ENCODE measurements around the gene P4HA3.

GRCh38 chr11:74284466-74284865, 27.0 kb downstream of the P4HA3 start:
- TF ChIP-seq CTCF (IDR thresholded peaks at IDR 0.05; ENCODE audit: low read depth, low read length) (no peak), EZH2phosphoT487 (IDR thresholded peaks at IDR 0.05; ENCODE audit: low read depth) (no peak)

Measured in OCI-LY3 (cell line).